ENCODE data around the gene MMRN2.

Gene MMRN2

GRCh38 chr10:86976362-86977056, 19.1 kb upstream of the MMRN2 start (continued):
- TF ChIP-seq TSHZ2 (CRISPR knock-in tag; IDR thresholded peaks at IDR 0.05): no peak

- TF ChIP-seq RARB (CRISPR knock-in tag; IDR thresholded peaks at IDR 0.05) (no peak), TSHZ2 (CRISPR knock-in tag; IDR thresholded peaks at IDR 0.05) (no peak), ZFP3 (CRISPR knock-in tag; IDR thresholded peaks at IDR 0.05) (no peak), SNAI2 (CRISPR knock-in tag; IDR thresholded peaks at IDR 0.05) (no peak), OSR1 (CRISPR knock-in tag; IDR thresholded peaks at IDR 0.05) (no peak), BACH2 (CRISPR knock-in tag; IDR thresholded peaks at IDR 0.05; ENCODE audit: borderline replicate concordance) (no peak), ESRRG (CRISPR knock-in tag; IDR thresholded peaks at IDR 0.05) (no peak), ISL1 (CRISPR knock-in tag; IDR thresholded peaks at IDR 0.05) (no peak), TCF4 (CRISPR knock-in tag; IDR thresholded peaks at IDR 0.05; ENCODE audit: borderline replicate concordance) (no peak), POU6F1 (CRISPR knock-in tag; IDR thresholded peaks at IDR 0.05; ENCODE audit: borderline replicate concordance, low read depth) (no peak)
- ATAC-seq: no peak
These were observed 17.1 kb upstream of the MMRN2 start for GRCh38 chr10:86974484-86974883.

- ATAC-seq: no peak
- no peak for TF ChIP-seq ESRRG (CRISPR knock-in tag; IDR thresholded peaks at IDR 0.05)
These were observed 15.4 kb upstream of the MMRN2 start for GRCh38 chr10:86972613-86973380.

GRCh38 chr10:86971232-86971991, 14.0 kb upstream of the MMRN2 start:
- TF ChIP-seq ZNF8 (CRISPR knock-in tag; IDR thresholded peaks at IDR 0.05) (no peak), POU6F1 (CRISPR knock-in tag; IDR thresholded peaks at IDR 0.05; ENCODE audit: borderline replicate concordance, low read depth) (no peak), ZNF565 (CRISPR knock-in tag; conservative IDR thresholded peaks at IDR 0.05; ENCODE audit: low read depth) (no peak), GLIS3 (CRISPR knock-in tag; IDR thresholded peaks at IDR 0.05) (no peak), TSHZ2 (CRISPR knock-in tag; IDR thresholded peaks at IDR 0.05) (no peak), OSR1 (CRISPR knock-in tag; IDR thresholded peaks at IDR 0.05) (no peak), ISL1 (CRISPR knock-in tag; IDR thresholded peaks at IDR 0.05) (no peak), BACH2 (CRISPR knock-in tag; IDR thresholded peaks at IDR 0.05; ENCODE audit: borderline replicate concordance) (no peak), ZC3H10 (CRISPR knock-in tag; IDR thresholded peaks at IDR 0.05) (no peak)
- ATAC-seq: no peak

Data from SK-N-SH treated with all-trans-retinoic acid at 6 μM for 48 hours (cell line).